Fibroblast of peridontal ligament (primary cell): ENCODE data around the gene ZNF69.
A peak's percentile ranks its signal among the peaks of the same experiment; 100 is the strongest.
"Not testable (repeated sequence)": the region's sequence is repeated elsewhere in the genome, so short reads cannot be mapped to it uniquely, and the experiment has no call there.

Source experiments
- DNase-seq: peaks from one replicate; pipeline ENCODE4 v3.0.0-alpha.2; 2010; ENCODE audit errors: extremely low read depth

The ZNF69 gene

DNA sequence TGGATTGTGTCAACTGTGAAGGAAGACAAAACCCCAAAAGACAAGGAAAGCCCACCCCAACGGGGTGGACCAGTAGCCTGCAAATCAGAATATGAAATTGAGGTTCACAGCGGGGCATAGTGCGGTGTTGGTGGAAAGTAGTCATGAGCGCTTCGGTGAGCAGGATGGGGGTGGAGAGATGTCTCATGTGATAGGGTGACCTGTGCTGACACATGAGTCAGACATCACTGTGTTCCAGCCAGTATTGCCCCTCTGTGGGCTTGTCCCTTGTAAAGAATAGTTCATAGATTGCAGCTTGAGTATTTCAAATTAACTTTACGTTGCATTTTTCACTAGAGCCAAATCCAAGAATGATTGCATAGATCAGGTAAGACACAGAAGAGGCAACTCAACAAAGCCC lies 7.3 kb downstream of the ZNF69 start:
- DNase-seq, result no peak

DNA sequence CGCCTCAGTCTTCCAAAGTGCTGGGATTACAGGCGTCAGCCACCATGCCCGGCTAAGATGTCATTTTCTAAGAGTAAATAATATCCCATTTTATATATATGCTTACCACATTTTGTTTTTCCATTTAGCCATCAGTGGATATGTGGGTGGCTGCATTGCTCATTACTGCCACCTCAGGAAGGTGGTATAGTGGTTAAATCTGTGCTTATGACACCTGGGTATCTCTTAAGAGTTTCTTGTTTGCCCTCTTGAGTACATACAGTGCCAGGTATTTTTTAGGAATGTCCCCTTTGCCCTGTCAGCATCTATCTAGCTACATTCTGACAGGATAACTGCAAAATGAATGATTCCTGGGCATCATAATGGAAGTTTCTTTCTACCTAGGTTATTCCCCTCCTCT lies 14.6 kb downstream of the ZNF69 start:
- no peak for DNase-seq

DNA sequence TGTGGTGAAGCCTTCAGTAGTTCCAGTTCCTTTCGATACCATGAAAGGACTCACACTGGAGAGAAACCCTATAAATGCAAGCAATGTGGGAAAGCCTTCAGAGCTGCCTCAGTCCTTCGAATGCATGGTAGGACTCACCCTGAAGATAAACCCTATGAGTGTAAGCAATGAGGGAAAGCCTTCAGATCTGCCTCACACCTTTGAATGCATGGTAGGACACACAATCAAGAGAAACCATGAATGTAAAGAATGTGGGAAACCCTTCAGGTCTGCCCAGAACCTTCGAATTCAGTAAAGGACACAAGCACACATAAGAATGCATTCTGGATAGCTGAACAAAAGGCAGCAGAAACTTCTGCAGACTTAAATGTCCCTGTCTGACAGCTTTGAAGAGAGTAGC lies 18.3 kb downstream of the ZNF69 start:
- DNase-seq, result no peak

DNA sequence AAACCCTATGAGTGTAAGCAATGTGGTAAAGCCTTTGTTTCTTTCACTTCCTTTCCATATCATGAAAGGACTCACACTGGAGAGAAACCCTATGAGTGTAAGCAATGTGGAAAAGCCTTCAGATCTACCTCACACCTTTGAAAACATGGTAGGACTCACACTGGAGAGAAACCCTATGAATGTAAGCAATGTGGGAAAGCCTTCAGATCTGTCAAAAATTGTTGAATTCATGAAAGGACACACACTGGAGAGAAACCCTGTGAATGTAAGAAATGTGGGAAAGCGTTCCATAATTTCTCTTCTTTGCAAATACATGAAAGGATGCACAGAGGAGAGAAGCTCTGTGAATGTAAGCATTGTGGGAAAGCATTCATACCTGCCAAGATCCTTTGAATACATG lies 24.4 kb downstream of the ZNF69 start:
- not testable (repeated sequence) for DNase-seq

DNA sequence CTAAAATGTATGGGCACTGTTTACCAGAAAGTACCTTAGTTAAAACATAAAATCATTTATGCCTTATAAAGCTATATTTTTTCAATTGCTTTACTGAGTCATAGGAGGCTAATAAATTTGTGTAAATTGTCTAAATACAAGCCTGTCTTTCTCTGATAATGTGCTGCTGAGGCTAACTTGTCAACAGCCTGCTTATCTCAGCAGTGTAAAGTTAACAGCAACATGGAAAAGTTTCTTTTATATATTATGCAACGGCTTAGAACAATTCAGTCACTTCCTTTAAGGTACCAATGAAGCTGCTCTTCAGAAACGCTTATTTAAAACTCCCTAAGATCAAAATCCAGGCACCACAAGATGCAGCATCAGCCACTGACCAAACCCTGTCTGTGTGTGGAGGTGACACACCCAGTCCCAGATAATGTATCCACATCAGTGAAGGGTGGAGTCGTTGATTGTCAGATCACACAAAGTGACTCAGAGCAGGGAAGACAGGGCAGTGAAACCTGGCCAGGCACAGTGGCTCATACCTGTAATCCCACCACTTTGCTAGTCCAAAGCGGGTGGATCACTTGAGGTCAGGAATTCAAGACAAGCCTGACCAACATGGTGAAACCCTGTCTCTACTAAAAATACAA lies 27.0 kb downstream of the ZNF69 start:
- DNase-seq, result not testable (repeated sequence)

DNA sequence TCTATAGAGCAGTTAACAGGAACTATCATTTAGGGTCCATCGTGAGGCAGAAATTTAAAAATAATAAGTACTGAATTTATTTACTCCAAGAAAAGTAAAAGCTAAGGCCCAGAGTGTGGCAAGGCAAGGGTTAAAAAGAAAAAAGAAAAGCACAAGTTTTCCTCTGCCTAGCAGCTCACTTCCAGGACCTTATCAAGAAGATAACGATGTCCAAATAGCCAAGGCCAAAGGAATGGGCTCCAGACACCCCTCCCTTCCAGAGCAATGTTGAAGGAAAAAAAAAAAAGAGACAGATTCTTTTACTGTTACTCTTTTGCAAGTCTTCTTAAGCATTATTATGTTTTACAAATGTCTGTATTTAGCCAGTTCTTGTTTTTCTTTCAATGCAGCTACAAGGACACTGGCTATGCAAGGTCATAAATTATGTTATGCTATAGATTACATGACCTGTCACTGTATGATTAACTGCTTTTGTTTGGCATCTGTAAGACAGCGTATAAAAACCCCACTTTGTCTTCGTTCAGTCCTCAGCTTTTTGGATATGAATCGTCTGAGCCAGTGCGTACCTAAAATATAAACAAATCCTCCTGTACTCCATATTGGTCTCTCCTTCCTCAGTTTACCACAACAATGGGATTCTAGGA lies 34.4 kb downstream of the ZNF69 start:
- no peak for DNase-seq

DNA sequence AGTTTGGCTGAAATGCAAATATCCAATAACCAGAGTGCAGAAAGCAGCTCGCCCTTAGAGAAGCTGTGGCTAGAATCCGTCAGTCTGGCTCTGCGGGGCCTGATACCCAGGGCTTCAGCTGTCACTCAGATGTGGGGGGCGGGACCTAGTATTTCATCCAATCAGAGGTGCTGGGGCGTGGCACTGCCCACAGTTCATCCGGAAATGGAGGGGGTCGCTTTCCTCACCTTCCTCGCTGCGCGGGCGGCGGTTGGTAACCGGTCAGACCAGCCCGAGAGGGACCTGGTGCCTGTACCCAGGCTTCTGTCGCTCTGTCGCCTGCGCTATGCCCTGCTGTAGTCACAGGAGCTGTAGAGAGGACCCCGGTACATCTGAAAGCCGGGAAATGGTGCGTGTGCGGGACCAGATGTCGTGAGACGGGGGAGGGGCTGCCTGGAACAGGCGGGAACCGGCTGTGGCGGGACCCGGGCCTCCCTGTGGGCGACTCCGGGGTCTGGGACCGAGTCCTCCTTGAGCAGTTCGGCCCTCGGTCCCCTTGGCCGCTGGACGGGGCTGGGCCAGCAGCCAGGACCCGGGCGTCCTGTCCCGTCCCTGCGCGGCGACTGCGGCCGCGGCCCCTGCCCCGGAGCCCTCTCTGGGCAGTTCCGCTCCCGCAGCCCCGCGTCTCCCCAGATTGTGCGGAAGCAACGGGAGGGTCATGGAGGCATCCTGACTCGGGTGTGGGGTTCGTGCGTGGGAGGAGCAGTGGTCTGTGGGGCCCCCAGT lies 37.5 kb downstream of the ZNF69 start, which contains the start of gene ZNF700:
Gene ZNF700, plus strand, starts transcription at position 222 of the 765 bp plus-strand sequence. Its CDS starts 104 bp downstream, at position 326.
- peak; percentile 87 for DNase-seq

DNA sequence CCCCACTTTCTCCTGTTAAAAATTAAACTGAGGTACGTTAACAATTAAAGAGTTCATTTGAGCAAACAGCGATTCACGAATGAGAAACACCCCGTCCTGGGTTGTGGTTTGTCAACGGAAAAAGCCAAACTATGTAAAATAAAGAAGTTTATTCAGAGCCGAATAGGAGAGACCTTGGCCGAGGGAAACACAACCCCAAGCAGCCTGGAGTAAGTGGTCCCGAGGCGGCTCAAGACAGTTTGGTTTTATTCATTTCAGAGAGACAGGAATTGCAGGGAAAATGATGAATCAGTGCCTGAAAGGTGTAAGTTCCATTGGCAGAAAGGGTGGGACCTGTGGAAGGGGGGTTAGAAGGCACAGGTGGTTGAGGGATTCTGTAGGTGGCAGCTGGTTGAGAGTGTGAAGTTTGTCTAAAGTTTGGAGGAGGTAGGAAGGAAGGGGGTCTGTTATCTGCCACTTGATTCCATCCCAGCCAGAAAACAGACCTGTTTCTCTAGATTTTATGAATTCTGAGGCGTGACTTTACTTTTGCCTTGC lies 38.1 kb downstream of the ZNF69 start:
- not testable (repeated sequence) for DNase-seq

DNA sequence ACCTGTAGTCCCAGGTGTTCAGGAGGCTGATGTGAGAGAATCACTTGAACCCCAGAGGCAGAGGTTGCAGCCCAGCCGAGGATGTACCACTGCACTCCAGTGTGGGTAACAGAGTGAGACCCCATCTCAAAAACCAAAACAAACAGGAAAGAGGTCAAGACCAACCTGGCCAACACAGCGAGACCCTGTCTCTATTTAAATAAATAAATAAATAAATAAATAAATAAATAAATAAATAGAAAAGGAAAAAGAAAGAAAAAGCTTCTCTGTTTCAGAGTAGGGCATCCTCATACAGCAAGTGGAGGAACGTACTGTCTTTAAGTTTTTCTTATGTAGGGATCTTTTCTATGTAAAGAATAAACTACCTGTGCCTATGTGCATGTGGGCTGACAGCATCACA lies 39.6 kb downstream of the ZNF69 start:
- DNase-seq, result no peak

DNA sequence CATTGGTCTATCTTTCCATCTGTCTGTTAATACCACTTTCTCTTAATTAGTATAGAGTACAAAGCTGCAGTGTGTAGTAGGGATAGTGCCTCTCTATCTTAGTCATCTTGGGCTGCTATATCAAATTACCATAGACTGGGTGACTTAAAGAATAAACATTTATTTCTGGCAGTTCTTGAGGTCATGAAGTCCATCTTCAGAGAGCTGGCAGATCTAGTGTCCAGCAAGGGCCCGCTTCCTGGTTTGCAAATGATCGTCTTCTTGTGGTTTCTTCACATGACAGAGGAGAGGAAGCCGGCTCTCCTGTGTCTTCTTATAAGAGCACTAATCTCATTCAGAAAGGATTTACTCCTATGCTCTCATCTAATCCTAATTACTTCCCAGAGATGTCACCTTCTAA lies 43.5 kb downstream of the ZNF69 start:
- peak; percentile 39 for DNase-seq

DNA sequence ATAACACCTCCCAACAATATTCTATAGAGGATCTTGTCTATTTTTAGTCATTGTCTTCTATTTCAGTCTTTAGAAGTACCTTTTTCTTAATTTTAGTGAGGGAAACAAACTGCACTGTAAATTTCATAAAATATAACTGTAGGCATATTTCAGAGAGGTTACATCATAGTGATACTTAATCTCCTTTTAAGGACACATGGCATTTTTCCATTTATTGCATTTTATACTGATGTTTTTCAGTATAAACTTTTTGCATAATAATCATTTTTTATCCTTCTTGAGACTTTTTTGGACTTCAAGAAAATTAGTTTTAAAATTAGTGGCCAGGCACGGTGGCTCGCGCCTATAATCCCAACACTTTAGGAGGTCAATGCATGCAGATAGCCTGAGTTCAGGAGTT lies 43.9 kb downstream of the ZNF69 start:
- no peak for DNase-seq

DNA sequence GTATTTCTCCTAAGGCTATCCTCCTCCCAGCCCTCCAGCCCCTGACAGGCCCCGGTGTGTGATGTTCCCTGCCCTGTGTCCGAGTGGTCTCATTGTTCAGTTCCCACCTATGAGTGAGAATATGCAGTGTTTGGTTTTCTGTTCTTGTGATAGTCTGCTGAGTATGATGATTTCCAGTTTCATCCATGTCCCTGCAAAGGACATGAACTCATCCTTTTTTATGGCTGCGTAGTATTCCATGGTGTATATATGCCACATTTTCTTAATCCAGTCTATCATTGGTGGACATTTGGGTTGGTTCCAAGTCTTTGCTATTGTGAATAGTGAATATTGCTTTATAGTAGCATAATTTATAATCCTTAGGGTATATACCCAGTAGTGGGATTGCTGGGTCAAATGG lies 48.2 kb downstream of the ZNF69 start:
- not testable (repeated sequence) for DNase-seq

DNA sequence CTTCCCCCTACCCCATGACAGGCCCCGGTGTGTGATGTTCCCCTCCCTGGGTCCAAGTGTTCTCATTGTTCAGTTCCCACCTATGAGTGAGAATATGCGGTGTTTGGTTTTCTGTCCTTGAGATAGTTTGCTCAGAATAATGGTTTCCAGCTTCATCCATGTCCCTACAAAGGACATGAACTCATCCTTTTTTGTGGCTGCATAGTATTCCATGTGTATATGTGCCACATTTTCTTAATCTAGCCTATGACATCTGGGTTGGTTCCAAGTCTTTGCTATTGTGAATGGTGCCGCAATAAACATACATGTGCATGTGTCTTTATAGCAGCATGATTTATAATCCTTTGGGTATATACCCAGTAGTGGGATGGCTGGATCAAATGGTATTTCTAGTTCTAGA lies 50.8 kb downstream of the ZNF69 start:
- DNase-seq, result not testable (repeated sequence)

DNA sequence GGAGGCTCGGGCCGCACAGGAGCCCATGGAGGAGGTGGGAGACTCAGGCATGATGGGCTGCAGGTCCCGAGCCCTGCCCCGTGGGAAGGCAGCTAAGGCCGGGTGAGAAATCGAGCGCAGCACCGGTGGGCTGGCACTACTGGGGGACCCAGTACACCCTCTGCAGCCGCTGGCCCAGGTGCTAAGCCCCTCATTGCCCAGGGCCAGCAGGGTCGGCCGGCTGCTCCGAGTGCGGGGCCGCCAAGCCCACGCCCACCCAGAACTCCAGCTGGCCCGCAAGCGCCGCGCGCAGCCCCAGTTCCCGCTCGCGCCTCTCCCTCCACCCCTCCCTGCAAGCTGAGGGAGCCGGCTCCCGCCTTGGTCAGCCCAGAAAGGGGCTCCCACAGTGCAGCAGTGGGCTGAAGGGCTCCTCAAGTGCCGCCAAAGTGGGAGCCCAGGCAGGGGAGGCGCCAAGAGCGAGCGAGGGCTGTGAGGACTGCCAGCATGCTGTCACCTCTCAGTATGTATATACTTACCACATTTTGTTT lies 53.8 kb downstream of the ZNF69 start:
- DNase-seq, result not testable (repeated sequence)

DNA sequence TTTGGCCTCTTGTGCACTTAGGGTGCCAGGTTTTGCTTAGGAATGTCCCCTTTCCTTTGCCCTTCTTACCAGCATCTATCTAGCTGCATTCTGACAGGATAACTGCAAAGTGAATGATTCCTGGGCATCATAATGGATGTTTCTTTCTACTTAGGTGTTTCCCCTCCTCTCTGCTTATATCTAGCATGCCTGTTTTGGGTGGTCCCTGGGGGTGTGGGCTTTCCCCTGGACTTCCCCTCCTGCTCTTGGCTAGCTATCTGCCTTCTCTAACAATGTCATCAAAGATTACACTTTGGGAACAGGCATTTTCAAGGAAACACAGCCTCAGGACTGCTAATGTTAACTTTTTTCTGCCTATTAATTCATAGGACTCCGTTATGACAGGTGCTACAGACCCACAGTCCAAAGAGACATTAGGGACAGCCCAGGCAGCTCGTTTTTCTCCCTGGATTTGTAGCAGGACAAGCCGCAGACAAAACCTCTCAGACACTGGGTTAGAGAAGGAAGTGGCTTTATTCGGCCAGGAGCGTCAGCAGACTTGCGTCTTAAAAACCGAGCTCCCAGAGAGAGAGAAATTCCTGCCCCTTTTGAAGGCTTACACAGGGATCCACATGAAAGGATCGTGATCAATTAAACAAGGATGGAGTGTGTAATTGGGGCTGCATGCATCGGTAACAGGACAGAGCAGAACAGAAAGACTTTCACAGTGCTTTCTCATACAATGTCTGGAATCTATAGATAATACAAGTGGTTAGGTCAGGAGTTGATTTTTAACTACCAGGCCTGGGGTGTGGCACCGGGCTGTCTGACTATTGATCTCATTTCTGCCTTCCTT lies 54.6 kb downstream of the ZNF69 start:
- no peak for DNase-seq

DNA sequence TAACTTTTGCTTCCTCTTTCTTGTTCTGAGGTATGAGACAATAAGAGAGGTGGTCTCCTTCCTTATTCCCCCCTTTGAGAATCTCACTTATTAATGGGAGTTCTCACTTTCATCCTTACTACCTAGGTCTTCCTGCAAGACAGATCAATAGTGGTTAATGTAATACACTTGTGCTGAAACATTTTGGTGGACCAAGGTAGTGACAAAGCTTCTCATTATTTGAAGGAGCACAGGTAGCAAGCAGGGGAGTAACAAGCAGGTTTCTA lies 55.2 kb downstream of the ZNF69 start:
- DNase-seq, result no peak

DNA sequence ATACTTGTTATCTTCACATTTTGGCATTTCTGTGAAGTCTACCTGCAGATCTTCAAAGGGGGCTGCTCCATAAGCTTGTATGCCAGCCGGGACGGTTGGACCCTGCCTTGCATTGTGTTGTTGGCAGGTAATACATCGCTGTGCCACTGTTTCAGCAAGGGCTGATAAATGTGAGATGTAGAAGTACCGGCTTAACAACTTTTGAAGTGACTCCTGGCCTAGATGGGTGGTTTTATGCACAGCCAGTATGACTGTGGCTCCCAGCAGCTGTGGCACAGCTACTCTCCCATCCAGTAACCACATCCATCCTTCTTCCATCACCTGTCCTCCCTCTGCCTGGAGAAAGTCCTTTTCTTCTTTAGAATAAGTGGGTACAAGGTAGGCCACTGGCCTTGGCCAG lies 57.1 kb downstream of the ZNF69 start:
- no peak for DNase-seq

DNA sequence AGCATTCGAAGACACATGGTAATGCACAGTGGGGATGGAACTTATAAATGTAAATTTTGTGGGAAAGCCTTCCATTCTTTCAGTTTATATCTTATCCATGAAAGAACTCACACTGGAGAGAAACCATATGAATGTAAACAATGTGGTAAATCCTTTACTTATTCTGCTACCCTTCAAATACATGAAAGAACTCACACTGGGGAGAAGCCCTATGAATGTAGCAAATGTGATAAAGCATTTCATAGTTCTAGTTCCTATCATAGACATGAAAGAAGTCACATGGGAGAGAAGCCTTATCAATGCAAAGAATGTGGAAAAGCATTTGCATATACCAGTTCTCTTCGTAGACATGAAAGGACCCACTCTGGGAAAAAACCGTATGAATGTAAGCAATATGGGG lies 61.1 kb downstream of the ZNF69 start:
- no peak for DNase-seq

DNA sequence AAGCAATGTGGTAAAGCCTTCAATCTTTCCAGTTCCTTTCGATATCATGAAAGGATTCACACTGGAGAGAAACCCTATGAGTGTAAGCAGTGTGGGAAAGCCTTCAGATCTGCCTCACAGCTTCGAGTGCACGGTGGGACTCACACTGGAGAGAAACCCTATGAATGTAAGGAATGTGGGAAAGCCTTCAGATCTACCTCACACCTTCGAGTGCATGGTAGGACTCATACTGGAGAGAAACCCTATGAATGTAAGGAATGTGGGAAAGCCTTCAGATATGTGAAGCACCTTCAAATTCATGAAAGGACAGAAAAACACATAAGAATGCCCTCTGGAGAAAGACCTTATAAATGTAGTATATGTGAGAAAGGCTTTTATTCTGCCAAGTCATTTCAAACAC lies 61.6 kb downstream of the ZNF69 start:
- DNase-seq, result no peak

DNA sequence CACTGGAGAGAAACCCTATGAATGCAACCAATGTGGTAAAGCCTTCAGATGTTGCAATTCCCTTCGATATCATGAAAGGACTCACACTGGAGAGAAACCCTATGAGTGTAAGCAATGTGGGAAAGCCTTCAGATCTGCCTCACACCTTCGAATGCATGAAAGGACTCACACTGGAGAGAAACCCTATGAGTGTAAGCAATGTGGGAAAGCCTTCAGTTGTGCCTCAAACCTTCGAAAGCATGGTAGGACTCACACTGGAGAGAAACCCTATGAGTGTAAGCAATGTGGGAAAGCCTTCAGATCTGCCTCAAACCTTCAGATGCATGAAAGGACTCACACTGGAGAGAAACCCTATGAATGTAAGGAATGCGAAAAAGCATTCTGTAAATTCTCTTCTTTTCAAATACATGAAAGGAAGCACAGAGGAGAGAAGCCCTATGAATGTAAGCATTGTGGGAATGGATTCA lies 62.1 kb downstream of the ZNF69 start:
- DNase-seq, result not testable (repeated sequence)

DNA sequence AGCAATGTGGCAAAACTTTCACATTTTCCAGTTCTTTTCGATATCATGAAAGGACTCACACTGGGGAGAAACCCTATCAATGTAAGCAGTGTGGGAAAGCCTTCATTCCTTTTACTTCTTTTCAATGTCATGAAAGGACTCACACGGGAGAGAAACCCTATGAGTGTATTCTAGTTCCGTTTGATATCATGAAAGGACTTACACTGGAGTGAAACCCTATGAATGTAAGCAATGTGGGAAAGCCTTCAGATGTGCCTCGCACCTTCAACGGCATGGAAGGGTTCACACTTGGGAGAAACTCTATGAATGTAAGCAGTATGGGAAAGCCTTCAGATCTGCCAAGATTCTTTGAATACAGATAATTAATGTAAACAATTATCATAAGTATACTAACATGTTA lies 62.7 kb downstream of the ZNF69 start:
- DNase-seq, result no peak
